HEK293T (cell line): ENCODE data around the gene NINL.

ENCODE experiments used
- CTCF ChIA-PET: fragments of 350-600 bp; formaldehyde crosslinking; extraction: SDS; loops from one replicate; lab custom pipeline; 2021; ENCODE audit warnings: antibody characterized with exemption, inconsistent platforms; lab: Yijun Ruan, JAX
- POLR2A ChIA-PET: fragments of 350-600 bp; formaldehyde crosslinking; extraction: SDS; loops from one replicate; lab custom pipeline; 2020; ENCODE audit warnings: antibody characterized with exemption, inconsistent platforms; lab: Yijun Ruan, JAX
- DNase-seq: peaks from one replicate; pipeline ENCODE4 v3.0.0; 2012; ENCODE audit warnings: mixed read lengths; ENCODE audit errors: extremely low spot score
- ARNT ChIP-seq: fragments of 450-650 bp; IDR thresholded peaks from 2 replicates; pipeline ENCODE4 v1.6.1; 2017; ENCODE audit warnings: mild to moderate bottlenecking
- BHLHE40 ChIP-seq: fragments of 450-650 bp; IDR thresholded peaks from 2 replicates; pipeline ENCODE4 v1.6.1; 2016; ENCODE audit warnings: mild to moderate bottlenecking, moderate library complexity, borderline replicate concordance
- CTBP1 ChIP-seq: fragments of 450-650 bp; IDR thresholded peaks from 2 replicates; pipeline ENCODE4 v1.6.1; 2016; ENCODE audit warnings: borderline replicate concordance
- ELF4 ChIP-seq: fragments of 450-650 bp; IDR thresholded peaks from 2 replicates; pipeline ENCODE4 v1.6.1; 2017; ENCODE audit warnings: antibody characterized with exemption
- FOXA1 ChIP-seq: fragments of 450-650 bp; IDR thresholded peaks from 2 replicates; pipeline ENCODE4 v1.6.1; 2016; ENCODE audit warnings: mild to moderate bottlenecking
- FOXK2 ChIP-seq: fragments of 450-650 bp; IDR thresholded peaks from 2 replicates; pipeline ENCODE4 v1.6.1; 2016; ENCODE audit warnings: mild to moderate bottlenecking
- FOXM1 ChIP-seq: fragments of 450-650 bp; IDR thresholded peaks from 2 replicates; pipeline ENCODE4 v1.6.1; 2017; ENCODE audit warnings: mild to moderate bottlenecking, borderline replicate concordance
- HDGF ChIP-seq: fragments of 450-650 bp; IDR thresholded peaks from 2 replicates; pipeline ENCODE4 v1.6.1; 2017; ENCODE audit warnings: antibody characterized with exemption, borderline replicate concordance
- L3MBTL2 ChIP-seq: fragments of 450-650 bp; conservative IDR thresholded peaks from 2 replicates; pipeline ENCODE4 v1.6.1; 2016; ENCODE audit warnings: mild to moderate bottlenecking
- LEF1 ChIP-seq: fragments of 450-650 bp; IDR thresholded peaks from 2 replicates; pipeline ENCODE4 v1.6.1; 2017; ENCODE audit warnings: mild to moderate bottlenecking, borderline replicate concordance
- NFRKB ChIP-seq: fragments of 450-650 bp; IDR thresholded peaks from 2 replicates; pipeline ENCODE4 v1.6.1; 2016; ENCODE audit warnings: mild to moderate bottlenecking, moderate library complexity
- SP1 ChIP-seq: fragments of 450-650 bp; IDR thresholded peaks from 2 replicates; pipeline ENCODE4 v1.6.1; 2017
- SUZ12 ChIP-seq: fragments of 450-650 bp; IDR thresholded peaks from 2 replicates; pipeline ENCODE4 v1.6.1; 2016; ENCODE audit warnings: mild to moderate bottlenecking
- TARDBP ChIP-seq: fragments of 450-650 bp; IDR thresholded peaks from 2 replicates; pipeline ENCODE4 v1.6.1; 2016
- ZNF384 ChIP-seq: fragments of 450-650 bp; IDR thresholded peaks from 2 replicates; pipeline ENCODE4 v1.6.1; 2016
- TF ChIP-seq, protein P1 (sequence below): fragments of 450-650 bp; IDR thresholded peaks from 2 replicates; pipeline ENCODE4 v1.6.1; 2016

Gene NINL

DNA sequence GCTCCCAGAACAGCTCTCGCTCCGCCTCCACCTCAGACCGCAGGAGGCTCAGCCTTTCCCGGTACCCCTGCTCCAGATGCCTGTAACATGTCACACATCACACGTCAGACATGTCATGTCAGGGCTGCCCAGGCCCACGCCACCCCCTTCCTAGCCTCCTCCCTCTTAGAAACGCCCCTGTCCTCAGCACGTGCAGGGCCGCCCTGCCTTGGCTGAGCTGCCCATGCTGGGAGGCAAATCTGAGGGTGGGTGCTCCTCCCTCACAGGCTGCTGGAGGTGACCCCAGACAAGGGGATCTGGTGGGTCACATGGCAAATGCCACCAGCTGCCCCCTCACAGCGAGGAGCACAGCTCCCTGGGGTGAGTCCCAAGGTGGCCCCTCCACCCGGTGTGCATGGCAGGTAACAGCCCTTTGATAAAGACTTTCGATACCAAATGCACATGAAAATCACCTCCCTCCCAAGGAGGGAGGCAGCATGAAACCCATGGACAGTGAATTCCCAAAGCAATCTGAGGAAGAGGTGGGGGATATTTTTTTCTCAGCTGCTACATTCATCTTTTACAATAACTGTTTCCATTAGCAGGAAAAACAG, 93.8 kb downstream of the NINL start:
- POLR2A ChIA-PET = no interaction called here
- TF ChIP-seq FOXK2 (no peak), NFRKB (no peak), ARNT (no peak), ZNF384 (no peak), L3MBTL2 (no peak), SP1 (no peak), TARDBP (no peak), SUZ12 (no peak)
- no peak for DNase-seq
- CTCF ChIA-PET = no interaction called here

DNA sequence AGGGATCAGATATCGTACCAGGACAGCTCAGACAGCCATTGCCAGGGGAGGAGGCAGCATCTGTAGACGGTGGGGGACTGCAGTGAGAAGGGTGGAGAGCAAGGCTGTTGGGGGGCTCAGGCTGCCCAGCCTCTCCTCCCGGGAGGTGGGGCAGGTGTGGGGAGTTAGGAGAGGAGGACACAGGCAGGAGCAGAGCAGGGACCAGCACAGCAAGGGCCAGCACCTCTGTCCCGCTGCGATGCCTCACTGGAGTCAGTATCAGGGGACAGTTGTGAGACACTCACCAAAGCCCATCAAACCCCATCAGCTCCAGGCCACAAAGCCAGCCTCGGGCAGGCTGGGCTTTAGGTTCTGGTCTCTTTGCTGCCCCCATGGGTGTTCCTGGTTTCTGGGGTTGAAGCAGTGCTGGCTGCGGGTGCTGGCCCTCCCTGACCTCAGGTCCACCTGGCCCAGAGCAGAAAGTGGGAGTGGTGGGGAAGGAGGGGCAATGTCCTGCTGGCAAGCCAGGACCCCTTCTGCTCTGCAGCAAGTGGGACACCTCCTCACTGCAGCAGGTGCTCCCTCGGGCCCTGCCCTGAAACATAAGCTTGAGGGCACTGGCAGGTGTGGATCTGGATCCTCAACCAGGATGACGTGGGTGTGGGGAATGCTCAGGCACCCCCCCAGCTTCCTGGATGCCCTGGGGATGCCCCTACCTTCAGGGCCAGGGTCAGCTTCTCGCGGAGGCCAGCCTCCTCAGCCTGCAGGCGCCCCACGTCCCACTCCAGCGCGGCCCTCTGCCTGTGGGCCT, 94.5 kb downstream of the NINL start:
- no peak for DNase-seq
- ChIA-PET POLR2A (no interaction called here), CTCF (no interaction called here)
- TF ChIP-seq ARNT (no peak), LEF1 (no peak), NFRKB (no peak), SP1 (no peak)

DNA sequence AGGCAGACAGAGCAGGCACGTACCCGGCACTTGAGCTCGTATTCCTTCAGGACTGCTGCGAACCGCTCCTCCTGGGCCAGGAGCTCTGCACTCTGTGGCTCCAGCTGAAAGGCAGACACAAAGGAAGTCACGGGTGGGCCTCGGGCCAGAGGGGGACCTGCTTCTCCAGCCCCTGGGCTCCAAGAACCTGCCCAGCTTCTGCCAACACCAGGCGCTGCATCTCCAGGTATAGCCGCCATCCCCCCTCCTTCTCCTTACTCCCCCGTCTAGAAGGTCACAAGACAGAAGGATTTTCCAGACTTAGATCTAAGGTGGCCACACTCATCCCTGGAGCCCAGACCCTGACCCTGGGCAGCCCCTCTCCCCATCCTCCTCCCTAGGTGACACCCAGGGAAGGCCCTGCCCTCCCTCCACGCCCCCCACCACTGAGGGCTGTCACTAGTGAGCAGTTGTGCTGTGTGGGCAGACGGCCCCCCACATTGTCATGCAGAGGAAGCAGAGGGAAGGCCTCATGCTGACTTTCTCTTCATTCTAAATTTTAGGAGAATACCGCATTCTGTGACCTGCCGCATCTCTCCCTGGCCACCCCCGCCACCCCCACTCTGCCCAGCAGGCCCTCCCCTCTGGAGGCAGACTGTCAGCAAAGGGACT, 96.0 kb downstream of the NINL start:
- TF ChIP-seq ELF4 (no peak), SP1 (no peak), FOXK2 (no peak), ARNT (no peak), BHLHE40 (no peak), HDGF (no peak), LEF1 (no peak), FOXM1 (no peak), CTBP1 (no peak), ZNF384 (no peak), TARDBP (no peak), L3MBTL2 (no peak)
- TF ChIP-seq, protein P1, sequence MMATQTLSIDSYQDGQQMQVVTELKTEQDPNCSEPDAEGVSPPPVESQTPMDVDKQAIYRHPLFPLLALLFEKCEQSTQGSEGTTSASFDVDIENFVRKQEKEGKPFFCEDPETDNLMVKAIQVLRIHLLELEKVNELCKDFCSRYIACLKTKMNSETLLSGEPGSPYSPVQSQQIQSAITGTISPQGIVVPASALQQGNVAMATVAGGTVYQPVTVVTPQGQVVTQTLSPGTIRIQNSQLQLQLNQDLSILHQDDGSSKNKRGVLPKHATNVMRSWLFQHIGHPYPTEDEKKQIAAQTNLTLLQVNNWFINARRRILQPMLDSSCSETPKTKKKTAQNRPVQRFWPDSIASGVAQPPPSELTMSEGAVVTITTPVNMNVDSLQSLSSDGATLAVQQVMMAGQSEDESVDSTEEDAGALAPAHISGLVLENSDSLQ = no peak
- POLR2A ChIA-PET = no interaction called here

DNA sequence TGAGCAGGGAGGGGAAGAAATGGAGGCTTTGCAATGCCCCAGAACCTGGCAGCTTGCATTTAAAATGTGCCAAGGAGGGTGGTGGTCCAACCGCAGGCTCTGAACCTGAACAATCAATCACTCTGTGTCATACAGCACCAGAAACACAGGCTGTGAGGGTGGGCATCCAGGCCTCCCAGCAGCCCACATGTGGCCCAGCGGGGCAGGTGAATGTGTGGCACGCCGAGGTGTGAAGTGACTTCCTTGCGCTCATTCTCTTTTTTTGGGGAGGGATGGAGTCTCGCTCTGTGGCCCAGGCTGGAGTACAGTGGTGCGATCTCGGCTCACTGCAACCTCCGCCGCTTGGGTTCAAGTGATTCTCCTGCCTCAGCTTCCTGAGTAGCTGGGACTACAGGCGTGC, 97.4 kb downstream of the NINL start:
- POLR2A ChIA-PET = no interaction called here
- TF ChIP-seq CTBP1 = no peak
- TF ChIP-seq SP1 = no peak
- TF ChIP-seq, protein P1 = no peak
- TF ChIP-seq FOXM1 = no peak
- no peak for TF ChIP-seq SUZ12
- no peak for TF ChIP-seq ELF4
- no peak for TF ChIP-seq LEF1
- TF ChIP-seq FOXK2 = no peak
- no peak for TF ChIP-seq NFRKB
- TF ChIP-seq FOXA1 = no peak
- CTCF ChIA-PET = no interaction called here
- DNase-seq = no peak

More for the DNA sequence above, 96.0 kb downstream of the NINL start:
- DNase-seq = no peak
- CTCF ChIA-PET = no interaction called here

DNA sequence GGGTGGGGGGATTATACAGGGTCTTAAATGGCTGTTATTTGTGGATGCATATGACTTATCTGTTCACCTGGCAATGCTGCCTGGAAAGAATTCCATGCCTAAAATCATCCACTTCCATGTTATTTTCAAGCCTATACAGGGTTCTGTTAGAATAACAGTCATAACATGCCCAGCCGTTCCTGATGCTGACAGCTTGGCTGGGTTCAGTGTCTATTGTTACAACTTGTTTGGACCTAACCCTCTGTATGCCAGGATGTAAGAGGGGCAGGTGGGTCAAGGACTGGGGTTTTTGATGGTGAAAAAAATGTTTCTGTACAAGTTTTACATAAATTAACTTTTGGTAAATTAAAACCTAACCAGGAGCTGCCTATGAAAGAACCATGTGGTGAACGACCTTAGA, 98.0 kb downstream of the NINL start:
- POLR2A ChIA-PET = no interaction called here
- TF ChIP-seq HDGF (no peak), CTBP1 (no peak), L3MBTL2 (no peak), FOXM1 (no peak), ELF4 (no peak), FOXA1 (no peak), TARDBP (no peak), SUZ12 (no peak), ZNF384 (no peak)
- CTCF ChIA-PET = no interaction called here
- no peak for DNase-seq

DNA sequence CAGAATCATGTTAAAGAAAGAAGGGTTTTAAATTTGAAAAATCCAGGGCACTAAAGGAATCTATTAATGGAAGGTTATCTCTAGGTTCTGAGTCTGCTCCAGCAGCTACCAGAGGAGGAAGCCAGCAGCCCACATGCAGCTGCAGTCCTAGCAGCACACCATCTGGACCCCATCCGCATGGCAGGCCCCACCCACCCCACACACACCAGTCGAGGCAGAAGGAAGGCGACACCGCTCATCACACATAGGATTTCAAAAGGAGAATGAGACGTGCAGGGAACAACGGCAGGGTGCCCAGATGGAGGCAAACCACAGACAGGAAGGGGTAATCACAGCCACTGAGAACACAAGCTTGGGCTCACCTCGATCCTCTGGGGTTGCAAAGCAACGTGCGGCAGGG, 99.0 kb downstream of the NINL start:
- no peak for DNase-seq
- POLR2A ChIA-PET = no interaction called here
- CTCF ChIA-PET = no interaction called here
- TF ChIP-seq ARNT (no peak), HDGF (no peak), LEF1 (no peak), TARDBP (no peak), FOXK2 (no peak), BHLHE40 (no peak), L3MBTL2 (no peak), FOXM1 (no peak), FOXA1 (no peak), CTBP1 (no peak), ZNF384 (no peak)
- TF ChIP-seq, protein P1 = no peak
